Activated naive CD4-positive, alpha-beta T cell treated with anti-CD3 and anti-CD28 coated beads, Interleukin-2, amount 50 U/mL, for 24 hours (primary cell): Measurements from ENCODE around the gene CD300LF.
A peak's percentile ranks its signal among the peaks of the same experiment; 100 is the strongest.

ENCODE experiments used
- H3K27ac Mint-ChIP-seq: one replicate; pipeline ENCODE4 v1.8.0; 2021; ENCODE audit warnings: mild to moderate bottlenecking, mixed read lengths
- H3K27me3 Mint-ChIP-seq: one replicate; pipeline ENCODE4 v1.8.0; 2021; ENCODE audit warnings: mixed read lengths
- H3K36me3 Mint-ChIP-seq: one replicate; pipeline ENCODE4 v1.8.0; 2021; ENCODE audit warnings: mixed read lengths
- H3K4me1 Mint-ChIP-seq: one replicate; pipeline ENCODE4 v1.8.0; 2021; ENCODE audit warnings: mixed read lengths
- H3K4me3 Mint-ChIP-seq: one replicate; pipeline ENCODE4 v1.8.0; 2021; ENCODE audit warnings: mild to moderate bottlenecking, mixed read lengths
- H3K9me3 Mint-ChIP-seq: one replicate; pipeline ENCODE4 v1.8.0; 2021; ENCODE audit warnings: mixed read lengths

Gene CD300LF

GRCh38 chr17:74739227-74739831 is 26.6 kb upstream of the CD300LF start:
- H3K27ac Mint-ChIP-seq, result peak overlapping the region; percentile 71
- H3K9me3 Mint-ChIP-seq, result no peaks in the 10 kb centered on the region
- H3K4me1 Mint-ChIP-seq, result peaks cover 80% of the 10 kb centered on the region
- H3K36me3 Mint-ChIP-seq, result no peaks in the 10 kb centered on the region
- H3K27me3 Mint-ChIP-seq, result no peaks in the 10 kb centered on the region
- peak overlapping the region; percentile 34 for H3K4me3 Mint-ChIP-seq

GRCh38 chr17:74738051-74738996 is 25.6 kb upstream of the CD300LF start:
- Mint-ChIP-seq H3K4me3 (peak overlapping the region; percentile 88), H3K36me3 (no peaks in the 10 kb centered on the region), H3K4me1 (peaks cover 70% of the 10 kb centered on the region), H3K9me3 (no peaks in the 10 kb centered on the region), H3K27ac (peak overlapping the region; percentile 19), H3K27me3 (no peaks in the 10 kb centered on the region)

GRCh38 chr17:74737299-74738050 is 24.8 kb upstream of the CD300LF start:
- Mint-ChIP-seq H3K27ac (peak overlapping the region; percentile 19), H3K36me3 (no peaks in the 10 kb centered on the region), H3K4me3 (peak overlapping the region; percentile 88), H3K4me1 (peaks cover 61% of the 10 kb centered on the region), H3K27me3 (no peaks in the 10 kb centered on the region), H3K9me3 (no peaks in the 10 kb centered on the region)

GRCh38 chr17:74736513-74737298 is 24.0 kb upstream of the CD300LF start, which contains the start of gene RAB37:
TSS of gene RAB37 (plus strand) at chr17:74737256. CDS start at chr17:74737273, 17 bp downstream.
- H3K4me1 Mint-ChIP-seq, result peaks cover 54% of the 10 kb centered on the region
- H3K9me3 Mint-ChIP-seq, result no peaks in the 10 kb centered on the region
- peak within 1 kb of the TSS; percentile 88 for H3K4me3 Mint-ChIP-seq
- peak within 1 kb of the TSS; percentile 46 for H3K27ac Mint-ChIP-seq
- no peaks in the 10 kb centered on the region for H3K36me3 Mint-ChIP-seq
- no peaks in the 10 kb centered on the region for H3K27me3 Mint-ChIP-seq

- H3K27me3 Mint-ChIP-seq, result no peaks in the 10 kb centered on the region
Measured at GRCh38 chr17:74734256-74734655, 21.5 kb upstream of the CD300LF start.

GRCh38 chr17:74733365-74734122 is 20.8 kb upstream of the CD300LF start:
- no peaks in the 10 kb centered on the region for H3K27me3 Mint-ChIP-seq

More at GRCh38 chr17:74734256-74734655, 21.5 kb upstream of the CD300LF start:
- H3K4me3 Mint-ChIP-seq, result no peak overlapping the region
- H3K4me1 Mint-ChIP-seq, result peaks cover 29% of the 10 kb centered on the region
- no peaks in the 10 kb centered on the region for H3K36me3 Mint-ChIP-seq
- H3K9me3 Mint-ChIP-seq, result no peaks in the 10 kb centered on the region
- no peak overlapping the region for H3K27ac Mint-ChIP-seq

GRCh38 chr17:74732042-74732867 is 19.5 kb upstream of the CD300LF start:
- H3K9me3 Mint-ChIP-seq, result no peaks in the 10 kb centered on the region
- H3K4me1 Mint-ChIP-seq, result peaks cover 10% of the 10 kb centered on the region
- no peak overlapping the region for H3K27ac Mint-ChIP-seq
- no peak overlapping the region for H3K4me3 Mint-ChIP-seq
- H3K27me3 Mint-ChIP-seq, result no peaks in the 10 kb centered on the region
- H3K36me3 Mint-ChIP-seq, result no peaks in the 10 kb centered on the region

More at GRCh38 chr17:74733365-74734122, 20.8 kb upstream of the CD300LF start:
- H3K9me3 Mint-ChIP-seq, result no peaks in the 10 kb centered on the region
- no peaks in the 10 kb centered on the region for H3K36me3 Mint-ChIP-seq
- no peak overlapping the region for H3K27ac Mint-ChIP-seq
- peaks cover 22% of the 10 kb centered on the region for H3K4me1 Mint-ChIP-seq
- no peak overlapping the region for H3K4me3 Mint-ChIP-seq

- no peak overlapping the region for H3K27ac Mint-ChIP-seq
- no peaks in the 10 kb centered on the region for H3K27me3 Mint-ChIP-seq
- H3K9me3 Mint-ChIP-seq, result no peaks in the 10 kb centered on the region
- H3K4me1 Mint-ChIP-seq, result peaks cover 7% of the 10 kb centered on the region
- no peak overlapping the region for H3K4me3 Mint-ChIP-seq
- H3K36me3 Mint-ChIP-seq, result no peaks in the 10 kb centered on the region
Measured at GRCh38 chr17:74731347-74731605, 18.6 kb upstream of the CD300LF start.

GRCh38 chr17:74730491-74731346 is 18.0 kb upstream of the CD300LF start:
- peak overlapping the region; percentile 13 for H3K27ac Mint-ChIP-seq
- H3K4me3 Mint-ChIP-seq, result no peak overlapping the region
- no peaks in the 10 kb centered on the region for H3K36me3 Mint-ChIP-seq

GRCh38 chr17:74729866-74730265 is 17.1 kb upstream of the CD300LF start:
- H3K27me3 Mint-ChIP-seq, result no peaks in the 10 kb centered on the region
- no peaks in the 10 kb centered on the region for H3K36me3 Mint-ChIP-seq
- H3K4me1 Mint-ChIP-seq, result peaks cover 4% of the 10 kb centered on the region
- H3K27ac Mint-ChIP-seq, result no peak overlapping the region
- no peak overlapping the region for H3K4me3 Mint-ChIP-seq
- H3K9me3 Mint-ChIP-seq, result no peaks in the 10 kb centered on the region

More at GRCh38 chr17:74730491-74731346, 18.0 kb upstream of the CD300LF start:
- Mint-ChIP-seq H3K4me1 (peaks cover 5% of the 10 kb centered on the region), H3K27me3 (no peaks in the 10 kb centered on the region), H3K9me3 (no peaks in the 10 kb centered on the region)

GRCh38 chr17:74729368-74729767 is 16.6 kb upstream of the CD300LF start:
- H3K4me3 Mint-ChIP-seq, result no peak overlapping the region
- H3K4me1 Mint-ChIP-seq, result no peaks in the 10 kb centered on the region
- H3K9me3 Mint-ChIP-seq, result no peaks in the 10 kb centered on the region
- no peak overlapping the region for H3K27ac Mint-ChIP-seq
- no peaks in the 10 kb centered on the region for H3K36me3 Mint-ChIP-seq
- H3K27me3 Mint-ChIP-seq, result no peaks in the 10 kb centered on the region

- Mint-ChIP-seq H3K9me3 (no peaks in the 10 kb centered on the region), H3K4me1 (no peaks in the 10 kb centered on the region), H3K27ac (no peak overlapping the region), H3K36me3 (no peaks in the 10 kb centered on the region), H3K27me3 (no peaks in the 10 kb centered on the region), H3K4me3 (no peak overlapping the region)
Measured at GRCh38 chr17:74728702-74729075, 16.0 kb upstream of the CD300LF start.

GRCh38 chr17:74728033-74728701 is 15.4 kb upstream of the CD300LF start:
- Mint-ChIP-seq H3K27ac (no peak overlapping the region), H3K4me1 (no peaks in the 10 kb centered on the region), H3K27me3 (no peaks in the 10 kb centered on the region), H3K4me3 (no peak overlapping the region), H3K36me3 (no peaks in the 10 kb centered on the region), H3K9me3 (no peaks in the 10 kb centered on the region)
